K562 (cell line): Measurements from ENCODE around the gene DPH6. TPM values are rescaled to one million over a fixed set of nuclear protein-coding genes. Genes with fewer than 3 reads are reported as not detected.

Experiments used
- E2F4 ChIP-seq: sonication (generic); formaldehyde crosslinking; IDR thresholded peaks from 2 replicates; pipeline ENCODE4 v1.8.0; 2022; ENCODE audit warnings: mild to moderate bottlenecking, low read depth, missing genetic modification reagents
- FUS ChIP-seq: fragments of 200-400 bp; formaldehyde crosslinking; optimal IDR thresholded peaks from 2 replicates; pipeline ENCODE3; 2017; ENCODE audit warnings: low read depth, low read length
- GTF2E2 ChIP-seq: fragments of 200-800 bp; sonication (Bioruptor generic); IDR thresholded peaks from 2 replicates; pipeline ENCODE4 v1.6.1; 2016; ENCODE audit warnings: missing genetic modification characterization, missing compliant biosample characterization
- HDAC3 ChIP-seq: fragments of 450-650 bp; IDR thresholded peaks from 2 replicates; pipeline ENCODE4 v1.6.1; 2018; ENCODE audit warnings: borderline replicate concordance, mild to moderate bottlenecking, moderate library complexity; ENCODE audit not compliant: partially characterized antibody
- HEY1 ChIP-seq: fragments of 250-450 bp; sonication (Bioruptor Pico); IDR thresholded peaks from 2 replicates; pipeline ENCODE4 v1.5.0; 2020; ENCODE audit warnings: mild to moderate bottlenecking, moderate library complexity, borderline replicate concordance
- KHSRP ChIP-seq: fragments of 450-650 bp; IDR thresholded peaks from 2 replicates; pipeline ENCODE4 v1.6.1; 2017
- NCOA1 ChIP-seq: fragments of 450-650 bp; IDR thresholded peaks from 2 replicates; pipeline ENCODE4 v1.6.1; 2016; ENCODE audit warnings: low read depth
- NR1H2 ChIP-seq: sonication (generic); formaldehyde crosslinking; IDR thresholded peaks from 2 replicates; pipeline ENCODE4 v1.4.0; 2020; ENCODE audit warnings: mild to moderate bottlenecking, missing genetic modification reagents
- NR2C1 ChIP-seq, 2 experiments: fragments of 450-650 bp; IDR thresholded peaks; 2 replicates each; pipeline ENCODE4 v1.6.1; 2017; ENCODE audit warnings: mild to moderate bottlenecking in 2 of 2, antibody characterized with exemption in 1 of 2, inconsistent platforms in 1 of 2, missing compliant biosample characterization in 1 of 2, missing genetic modification characterization in 1 of 2
- NRF1 ChIP-seq, 2 experiments: fragments of 450-650 bp; IDR thresholded peaks in 1 of 2; conservative IDR thresholded peaks in 1 of 2; 2 replicates each; pipeline ENCODE4 v1.6.1; 2014; ENCODE audit warnings: mild to moderate bottlenecking in 2 of 2
- PATZ1 ChIP-seq: fragments of 250-450 bp; sonication (Bioruptor Pico); IDR thresholded peaks from 2 replicates; pipeline ENCODE4 v1.5.0; 2020; ENCODE audit warnings: mild to moderate bottlenecking, borderline replicate concordance
- RAD51 ChIP-seq: fragments of 450-650 bp; IDR thresholded peaks from 2 replicates; pipeline ENCODE4 v1.7.1; 2016; ENCODE audit warnings: low read depth, mild to moderate bottlenecking, borderline replicate concordance
- RBBP5 ChIP-seq: fragments of 200-600 bp; sonication (generic); IDR thresholded peaks from 2 replicates; pipeline ENCODE4 v1.6.1; 2012; ENCODE audit warnings: borderline replicate concordance, mild to moderate bottlenecking, low read length, control low read depth, inconsistent platforms; ENCODE audit not compliant: insufficient read depth, poor library complexity, severe bottlenecking
- RBM25 ChIP-seq: fragments of 200-400 bp; formaldehyde crosslinking; IDR thresholded peaks from 2 replicates; pipeline ENCODE4 v1.6.1; 2018; ENCODE audit warnings: low read length, low read depth, moderate library complexity; ENCODE audit not compliant: severe bottlenecking
- SREBF1 ChIP-seq: fragments of 150-350 bp; IDR thresholded peaks from 2 replicates; pipeline ENCODE4 v1.6.1; 2014; ENCODE audit warnings: antibody characterized with exemption, low read depth, low read length, borderline replicate concordance
- STAT6 ChIP-seq: sonication (generic); formaldehyde crosslinking; IDR thresholded peaks from 2 replicates; pipeline ENCODE4 v1.8.1; 2023; ENCODE audit warnings: mild to moderate bottlenecking, missing genetic modification reagents
- XRCC4 ChIP-seq: IDR thresholded peaks from one replicate; pipeline ENCODE4 v1.6.1; 2011; ENCODE audit not compliant: insufficient read depth, insufficient read length; ENCODE audit errors: extremely low read depth
- ZHX1 ChIP-seq: fragments of 150-350 bp; conservative IDR thresholded peaks from 2 replicates; pipeline ENCODE4 v1.6.1; 2014; ENCODE audit warnings: low read length
- ZNF174 ChIP-seq: fragments of 250-450 bp; sonication (Bioruptor Pico); IDR thresholded peaks from 2 replicates; pipeline ENCODE4 v1.4.0; 2020; ENCODE audit warnings: mild to moderate bottlenecking
- ZNF175 ChIP-seq: fragments of 200-800 bp; sonication (Bioruptor generic); IDR thresholded peaks from 2 replicates; pipeline ENCODE4 v1.6.1; 2016; ENCODE audit warnings: low read depth, mild to moderate bottlenecking, missing genetic modification characterization, missing compliant biosample characterization
- polyA plus RNA-seq, 8 experiments: library from polyadenylated mRNA; depleted of rRNA in 4 of 8; stranded (reverse) in 5 of 8; unstranded in 3 of 8; fragments of >200 nt; fragmentation: Nextera tagmentation in 2 of 8; fragmentation: Illumina TruSeq in 1 of 8; extraction: Ambion mirVana in 2 of 8; extraction: Trizol in 1 of 8; gene quantifications; 2 replicates each; pipeline versions ENCODE4 v1.2.1 to v1.2.3, GENCODE V29; 2011 to 2014; ENCODE audit warnings: inconsistent platforms in 1 of 8, missing spikeins in 1 of 8
- total RNA-seq, 7 experiments: library from RNA; depleted of rRNA in 6 of 7; stranded (reverse); fragments of >200 nt in 6 of 7; fragmentation: Illumina TruSeq in 2 of 7; extraction: Trizol in 2 of 7; gene quantifications; 2 replicates each; pipeline versions ENCODE4 v1.2.1 to v1.2.3, GENCODE V29; 2011 to 2021; ENCODE audit warnings: low replicate concordance in 1 of 7

Gene DPH6
- total and polyA plus RNA-seq, 9 of the 15 experiments (the other 6 are each of a cell fraction or from before 2014, with no cell fraction given): 10.1 to 69.1 (median 18.8) TPM

GRCh38 chr15:35557544-35557943 lies 11.6 kb upstream of the DPH6 start (continued):
- peak; percentile 75; the same call in 1 of the 2 replicates for TF ChIP-seq ZNF175
- no peak for TF ChIP-seq PATZ1 (CRISPR knock-in tag)
- no peak for TF ChIP-seq HEY1 (CRISPR knock-in tag)
- TF ChIP-seq KHSRP: peak; percentile 57
- TF ChIP-seq XRCC4: no peak
- TF ChIP-seq ZNF174: no peak
- TF ChIP-seq NR2C1 (IDR thresholded peaks at IDR 0.05): no peak
- no peak for TF ChIP-seq NR2C1 (tag; IDR thresholded peaks at IDR 0.05)
- TF ChIP-seq STAT6 (CRISPR knock-in tag): no peak
- no peak for TF ChIP-seq ZHX1
- no peak for TF ChIP-seq SREBF1
- TF ChIP-seq GTF2E2 (tag): no peak
- TF ChIP-seq NRF1 (conservative IDR thresholded peaks at IDR 0.05 in 1 of 2, IDR thresholded peaks at IDR 0.05 in 1 of 2): no peak; a peak in 1 of 4 replicates
- TF ChIP-seq HDAC3: no peak
- TF ChIP-seq NR1H2 (CRISPR knock-in tag): no peak
- TF ChIP-seq E2F4 (CRISPR knock-in tag): no peak
- no peak for TF ChIP-seq RBM25
- peak; percentile 85 for TF ChIP-seq NCOA1
- TF ChIP-seq RBBP5: no peak
- TF ChIP-seq RAD51: peak; percentile 66; the same call in 1 of the 2 replicates
- TF ChIP-seq FUS: no peak
